Nucleus accumbens (tissue), 56 donors: ENCODE measurements around the gene WFDC10A.
"Not testable (repeated sequence)": the region's sequence is repeated elsewhere in the genome, so short reads cannot be mapped to it uniquely, and the experiment has no call there.

Experiments
- DNase-seq, 56 donors: peaks; one replicate each; lab custom pipeline; 2025; lab: John Stamatoyannopoulos, UW

WFDC10A gene

DNA sequence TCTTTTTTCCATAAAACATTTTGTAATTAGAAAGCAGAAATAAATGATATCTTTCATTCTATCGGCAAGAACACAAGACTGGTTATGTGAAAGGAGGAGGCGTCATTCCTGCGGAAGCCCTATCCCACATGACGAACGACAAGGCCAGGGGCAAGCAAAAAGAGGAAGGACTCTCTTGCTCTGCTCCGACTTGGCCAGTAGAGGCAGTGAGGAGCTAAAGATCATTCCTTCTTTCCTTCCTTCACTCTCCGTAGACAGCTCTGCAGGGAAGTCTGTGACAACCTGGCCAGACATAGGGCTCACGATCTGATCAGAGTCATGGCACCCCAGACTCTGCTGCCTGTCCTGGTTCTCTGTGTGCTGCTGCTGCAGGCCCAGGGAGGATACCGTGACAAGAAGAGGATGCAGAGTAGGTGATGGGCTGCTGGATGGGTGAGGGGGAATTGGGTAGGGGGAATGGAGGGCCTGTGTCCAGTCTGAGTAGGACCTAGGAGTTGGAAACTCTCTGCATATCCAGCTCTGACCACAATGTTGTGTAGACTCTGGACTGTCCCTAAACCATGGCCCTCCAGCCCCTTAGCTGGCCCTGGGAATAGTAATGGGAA, at the start of gene WFDC10A:
TSS of gene WFDC10A (plus strand) at position 244 of the 605 bp plus-strand sequence. CDS start at position 319, 75 bp downstream.
- peak in 2 of 56 donors; percentile 9 for DNase-seq

GRCh38 chr20:45581702-45582101, 47.8 kb upstream of the WFDC10A start:
- no peak for DNase-seq

- DNase-seq: no peak
Measured at GRCh38 chr20:45583502-45583901, 46.0 kb upstream of the WFDC10A start.

DNA sequence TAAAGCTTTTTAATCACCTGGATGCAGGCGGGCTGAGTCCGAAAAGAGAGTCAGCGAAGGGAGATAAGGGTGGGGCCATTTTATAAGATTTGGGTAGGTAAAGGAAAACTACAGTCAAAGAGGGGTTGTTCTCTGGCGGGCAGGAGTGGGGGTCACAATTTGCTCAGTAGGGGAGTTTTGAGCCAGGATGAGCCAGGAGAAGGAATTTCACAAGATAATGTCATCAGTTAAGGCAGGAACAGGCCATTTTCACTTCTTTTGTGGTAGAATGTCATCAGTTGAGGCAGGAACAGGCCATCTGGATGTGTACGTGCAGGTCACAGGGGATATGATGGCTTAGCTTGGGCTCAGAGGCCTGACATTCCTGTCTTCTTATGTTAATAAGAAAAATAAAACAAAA, 45.2 kb upstream of the WFDC10A start:
- not testable (repeated sequence) for DNase-seq

DNA sequence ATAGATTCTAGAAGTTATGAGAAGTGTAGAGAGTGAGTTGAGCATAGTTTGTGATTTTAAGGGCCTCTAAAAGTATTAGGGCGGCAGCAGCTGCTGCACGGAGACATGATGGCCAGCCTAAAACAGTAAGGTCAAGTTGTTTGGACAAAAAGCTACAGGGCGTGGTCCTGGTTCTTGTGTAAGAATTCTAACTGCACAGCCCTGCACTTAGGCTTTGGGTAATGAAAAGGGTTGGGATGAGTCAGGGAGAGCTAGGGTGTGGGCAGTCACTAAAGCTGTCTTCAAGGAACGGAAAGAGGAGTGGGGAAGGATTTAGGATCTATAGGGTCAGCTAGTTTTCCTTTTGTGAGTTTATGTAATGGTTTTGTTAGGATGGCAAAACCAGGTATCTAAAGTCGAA, 43.6 kb upstream of the WFDC10A start:
- DNase-seq: not testable (repeated sequence)

GRCh38 chr20:45588800-45589199, 40.7 kb upstream of the WFDC10A start:
- no peak for DNase-seq

GRCh38 chr20:45589725-45590124, 39.8 kb upstream of the WFDC10A start:
- DNase-seq: no peak

DNA sequence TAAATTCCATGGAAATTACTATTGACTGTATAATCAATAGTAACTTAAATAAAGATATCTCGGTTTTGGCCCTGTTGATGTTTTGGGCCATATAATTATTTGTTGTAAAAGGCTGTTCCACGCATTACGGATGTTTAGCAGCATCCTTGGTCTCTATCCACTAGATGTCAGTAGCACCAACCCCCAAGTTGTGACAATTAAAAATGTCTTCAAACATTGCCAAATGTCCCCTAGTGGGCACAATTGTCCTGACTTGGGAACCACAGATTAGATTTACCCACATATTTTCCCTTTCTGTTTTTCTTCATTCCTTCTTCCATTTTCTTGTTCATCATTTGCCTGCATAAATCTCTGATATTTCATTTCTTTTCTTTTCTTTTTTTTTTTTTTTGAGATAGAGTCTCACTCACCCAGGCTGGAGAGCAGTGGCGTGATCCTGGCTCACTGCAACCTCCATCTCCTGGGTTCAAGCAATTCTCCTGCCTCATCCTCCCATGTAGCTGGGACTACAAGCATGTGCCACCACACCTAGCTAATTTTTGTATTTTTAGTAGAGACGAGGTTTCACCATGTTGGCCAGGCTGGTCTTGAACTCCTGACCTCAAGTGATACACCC, 36.9 kb upstream of the WFDC10A start:
- DNase-seq: no peak

DNA sequence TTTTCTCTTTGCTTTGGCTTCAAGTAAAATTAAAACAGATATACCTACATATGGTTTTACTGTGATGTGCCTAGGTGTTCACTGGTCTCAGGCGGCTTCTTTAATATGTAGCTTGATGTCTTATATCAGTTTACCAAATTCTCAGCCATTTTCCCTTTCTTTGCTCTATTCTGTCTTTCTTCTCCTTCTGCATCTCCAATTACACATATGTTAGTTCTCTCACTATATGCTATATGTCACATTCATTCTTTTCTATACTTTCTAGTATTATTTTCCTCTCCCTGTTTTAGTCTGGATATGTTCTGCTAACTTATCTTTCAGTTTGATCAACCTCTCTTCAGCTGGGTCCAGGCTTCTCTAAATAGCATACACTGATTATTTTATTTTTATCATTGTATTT, 36.0 kb upstream of the WFDC10A start:
- no peak for DNase-seq

GRCh38 chr20:45595235-45595634, 34.3 kb upstream of the WFDC10A start:
- DNase-seq: no peak

GRCh38 chr20:45607810-45608209, 21.7 kb upstream of the WFDC10A start:
- DNase-seq: no peak

DNA sequence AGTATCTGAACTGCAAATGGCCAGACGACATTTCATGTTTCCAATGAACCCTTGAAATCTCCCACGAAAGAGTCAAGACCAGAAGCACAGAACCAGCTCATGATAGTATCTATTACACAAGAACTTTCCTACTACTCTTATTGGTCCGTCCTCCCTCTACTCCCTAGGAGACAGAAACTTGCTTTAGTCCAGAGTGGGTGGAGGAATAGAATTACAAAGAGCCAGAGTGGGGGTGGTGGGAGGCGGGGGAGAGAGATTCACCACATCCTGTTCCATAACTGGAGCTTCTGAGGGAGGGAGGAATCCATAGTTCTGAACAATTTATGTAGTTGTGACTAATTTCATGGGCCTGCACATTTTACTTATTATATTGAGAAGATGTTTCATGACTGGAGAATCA, 18.5 kb upstream of the WFDC10A start:
- DNase-seq: no peak

- no peak for DNase-seq
Measured at GRCh38 chr20:45612314-45612713, 17.2 kb upstream of the WFDC10A start.

DNA sequence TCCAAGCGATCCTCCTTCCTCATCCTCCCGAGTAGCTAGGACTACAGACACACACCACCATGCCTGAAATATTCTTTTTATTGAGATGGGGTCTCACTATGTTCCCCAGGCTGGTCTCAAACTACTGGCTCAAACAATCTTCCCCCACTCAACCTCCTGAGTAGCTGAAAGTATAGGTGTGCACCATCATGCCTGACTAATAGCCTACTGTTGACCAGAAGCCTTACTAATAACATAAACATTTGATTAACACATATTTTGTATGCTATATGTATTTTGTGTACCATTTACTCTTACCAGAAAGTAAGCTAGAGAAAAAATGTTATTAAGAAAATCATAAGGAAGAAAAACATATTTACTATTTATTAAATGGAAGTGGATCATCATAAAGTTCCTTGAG, 11.9 kb upstream of the WFDC10A start:
- no peak for DNase-seq

GRCh38 chr20:45621593-45621992, 7.9 kb upstream of the WFDC10A start:
- no peak for DNase-seq

- DNase-seq: no peak
Measured at GRCh38 chr20:45626540-45626939, 3.0 kb upstream of the WFDC10A start.

DNA sequence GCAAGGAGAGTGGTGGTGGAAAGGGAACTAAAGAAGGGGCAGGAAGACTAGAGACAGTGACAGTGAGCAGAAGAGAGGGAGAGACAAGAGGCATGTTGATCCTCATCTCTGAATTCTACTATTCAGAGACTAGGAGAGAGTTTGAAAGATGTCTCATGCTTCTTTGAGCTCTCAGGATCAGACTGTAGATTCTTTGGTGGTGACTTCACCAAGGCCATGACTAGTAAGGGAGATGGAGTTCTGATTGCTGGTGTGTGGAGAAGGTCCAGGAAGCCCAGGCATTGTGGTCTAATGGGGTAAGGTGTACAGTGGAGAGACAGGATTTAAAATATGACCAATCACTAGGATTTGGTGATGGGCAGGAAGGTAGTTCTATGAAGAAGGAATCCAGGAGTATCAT, 832 bp downstream of the WFDC10A start:
- no peak for DNase-seq

DNA sequence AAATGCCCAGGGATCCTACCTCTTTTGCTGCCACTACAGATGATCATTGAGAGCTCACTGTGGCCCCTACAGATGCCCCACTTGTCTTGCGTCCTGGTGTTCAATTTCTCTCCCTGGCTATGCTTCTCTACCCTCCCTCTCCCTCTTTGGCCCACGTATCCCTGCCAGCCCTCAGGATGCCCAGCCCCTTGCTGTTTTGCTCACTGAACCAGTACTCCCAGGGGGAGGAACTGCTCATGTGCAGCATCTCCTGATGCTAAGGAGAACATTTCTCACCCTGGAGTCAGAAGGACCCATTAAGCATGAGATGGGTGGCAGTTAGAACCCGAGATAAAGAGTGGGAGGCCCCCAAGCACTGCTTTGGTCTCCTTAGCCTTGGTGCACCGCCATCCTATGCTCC, 1.6 kb downstream of the WFDC10A start, which contains the start of gene WFDC9:
TSS of gene WFDC9 (minus strand) at position 101 of the 400 bp plus-strand sequence. CDS start 21,103 bp downstream, outside the sequence.
- no peak for DNase-seq

GRCh38 chr20:45636513-45636912, 7.0 kb downstream of the WFDC10A start:
- no peak for DNase-seq

DNA sequence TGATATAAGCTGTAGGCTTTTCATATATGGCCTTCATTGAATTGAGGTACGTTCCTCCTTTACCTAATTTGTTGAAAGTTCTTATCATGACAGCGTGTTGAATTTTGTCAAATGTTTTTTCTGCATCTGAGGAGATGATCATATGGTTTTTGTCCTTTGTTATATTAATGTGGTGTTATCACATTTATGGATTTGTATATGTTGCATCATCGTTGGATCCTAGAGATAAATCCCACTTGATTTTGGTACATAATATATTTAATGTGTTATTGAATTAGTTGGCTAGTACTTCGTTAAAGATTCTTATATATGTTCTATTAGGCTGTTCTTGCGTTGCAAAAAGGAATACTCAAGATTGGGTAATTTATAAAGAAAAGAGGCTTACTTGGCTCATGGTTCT, 10.1 kb downstream of the WFDC10A start:
- no peak for DNase-seq

DNA sequence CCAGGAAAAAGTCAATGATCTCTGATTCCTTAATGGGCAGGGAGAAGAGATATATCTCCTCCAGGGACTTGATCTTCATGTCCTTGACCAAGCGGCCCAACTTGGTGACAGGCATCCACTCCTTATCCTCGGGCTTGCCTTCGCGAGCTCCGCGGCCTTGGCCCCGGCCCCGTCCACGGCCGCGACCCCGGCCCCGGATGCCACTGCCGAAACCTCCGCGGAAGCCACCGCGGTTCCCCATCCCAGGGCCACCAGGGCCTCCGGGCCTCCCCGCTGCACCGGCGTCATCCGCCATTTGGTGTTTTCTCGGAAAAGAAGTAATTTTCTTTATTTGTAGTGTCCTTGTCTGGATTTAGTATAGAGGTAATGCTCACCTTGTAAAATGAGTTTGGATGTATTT, 11.5 kb downstream of the WFDC10A start:
- DNase-seq: not testable (repeated sequence)

DNA sequence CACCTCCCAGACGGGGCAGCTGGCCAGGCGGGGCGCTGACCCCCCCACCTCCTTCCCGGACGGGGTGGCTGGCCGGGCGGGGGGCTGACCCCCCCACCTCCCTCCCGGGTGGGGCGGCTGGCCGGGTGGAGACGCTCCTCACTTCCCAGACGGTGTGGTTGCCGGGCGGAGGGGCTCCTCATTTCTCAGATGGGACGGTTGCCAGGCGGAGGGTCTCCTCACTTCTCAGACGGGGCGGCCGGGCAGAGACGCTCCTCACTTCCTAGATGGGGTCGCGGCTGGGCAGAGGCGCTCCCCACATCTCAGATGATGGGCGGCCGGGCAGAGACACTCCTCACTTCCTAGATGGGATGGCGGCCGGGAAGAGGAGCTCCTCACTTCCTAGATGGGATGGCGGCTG, 16.3 kb downstream of the WFDC10A start:
- not testable (repeated sequence) for DNase-seq
